AG09319 (cell line): ENCODE measurements around the gene EEPD1.

Experiments used
- DNase-seq: peaks from one replicate; pipeline ENCODE4 v3.0.0-alpha.2; 2010; ENCODE audit warnings: low read depth; ENCODE audit errors: extremely low read depth
- TF ChIP-seq, protein P1 (sequence below): IDR thresholded peaks from 2 replicates; pipeline ENCODE4 v1.5.1; 2011; ENCODE audit warnings: low read depth, mild to moderate bottlenecking, inconsistent platforms, low read length, moderate library complexity

The EEPD1 gene

DNA sequence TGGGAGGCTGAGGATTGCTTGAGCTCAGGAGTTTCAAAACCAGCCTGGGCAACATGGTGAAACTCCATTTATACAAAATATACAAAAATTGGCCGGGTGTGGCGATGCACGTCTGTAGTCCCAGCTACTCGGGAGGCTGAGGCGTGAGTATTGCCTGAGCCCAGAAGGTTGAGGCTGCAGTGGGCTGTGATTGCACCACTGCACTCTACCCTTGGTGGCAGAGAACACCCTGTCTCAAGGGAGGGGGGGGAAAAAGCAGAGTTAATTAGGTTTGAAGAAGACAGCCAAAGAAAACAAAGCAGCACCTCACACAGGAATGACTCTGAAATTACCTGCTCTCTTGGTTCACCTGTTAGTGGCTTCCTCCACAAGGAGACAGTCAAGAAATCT is 110.0 kb downstream of the EEPD1 start:
- TF ChIP-seq, protein P1, sequence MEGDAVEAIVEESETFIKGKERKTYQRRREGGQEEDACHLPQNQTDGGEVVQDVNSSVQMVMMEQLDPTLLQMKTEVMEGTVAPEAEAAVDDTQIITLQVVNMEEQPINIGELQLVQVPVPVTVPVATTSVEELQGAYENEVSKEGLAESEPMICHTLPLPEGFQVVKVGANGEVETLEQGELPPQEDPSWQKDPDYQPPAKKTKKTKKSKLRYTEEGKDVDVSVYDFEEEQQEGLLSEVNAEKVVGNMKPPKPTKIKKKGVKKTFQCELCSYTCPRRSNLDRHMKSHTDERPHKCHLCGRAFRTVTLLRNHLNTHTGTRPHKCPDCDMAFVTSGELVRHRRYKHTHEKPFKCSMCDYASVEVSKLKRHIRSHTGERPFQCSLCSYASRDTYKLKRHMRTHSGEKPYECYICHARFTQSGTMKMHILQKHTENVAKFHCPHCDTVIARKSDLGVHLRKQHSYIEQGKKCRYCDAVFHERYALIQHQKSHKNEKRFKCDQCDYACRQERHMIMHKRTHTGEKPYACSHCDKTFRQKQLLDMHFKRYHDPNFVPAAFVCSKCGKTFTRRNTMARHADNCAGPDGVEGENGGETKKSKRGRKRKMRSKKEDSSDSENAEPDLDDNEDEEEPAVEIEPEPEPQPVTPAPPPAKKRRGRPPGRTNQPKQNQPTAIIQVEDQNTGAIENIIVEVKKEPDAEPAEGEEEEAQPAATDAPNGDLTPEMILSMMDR, result no peak
- no peak for DNase-seq

DNA sequence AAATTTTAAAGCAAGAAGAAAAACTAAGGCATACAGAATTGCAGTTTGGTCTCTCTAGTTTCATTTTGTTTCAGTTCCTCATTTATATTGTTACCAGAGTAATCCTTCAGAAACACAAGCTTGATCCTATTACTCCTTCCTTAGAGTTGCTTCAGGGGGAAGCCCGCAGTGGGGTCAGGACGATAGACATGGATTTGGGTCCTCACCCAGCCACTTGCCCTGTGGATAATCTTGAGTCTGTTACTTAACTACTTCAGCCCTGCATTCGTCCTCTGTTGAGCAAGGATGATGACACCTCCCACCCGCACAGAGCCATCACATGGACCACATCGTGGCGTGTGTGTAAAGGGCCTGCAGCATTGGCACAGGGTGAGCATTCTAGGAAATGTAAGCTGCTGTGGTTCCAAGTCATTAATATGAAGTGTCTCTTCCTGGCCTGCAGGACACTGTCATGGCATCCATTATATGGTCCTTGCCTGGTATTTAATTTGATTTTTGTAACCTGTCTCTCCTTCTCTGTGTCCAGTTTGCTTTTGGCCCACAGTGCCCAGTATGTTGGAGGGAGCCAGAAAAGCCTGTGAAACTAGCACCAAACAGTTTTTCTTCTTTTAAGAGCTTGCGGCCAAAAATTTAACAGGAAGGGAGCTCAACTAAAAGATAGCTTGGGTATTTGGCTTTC is 111.2 kb downstream of the EEPD1 start:
- TF ChIP-seq, protein P1, result no peak
- no peak for DNase-seq

DNA sequence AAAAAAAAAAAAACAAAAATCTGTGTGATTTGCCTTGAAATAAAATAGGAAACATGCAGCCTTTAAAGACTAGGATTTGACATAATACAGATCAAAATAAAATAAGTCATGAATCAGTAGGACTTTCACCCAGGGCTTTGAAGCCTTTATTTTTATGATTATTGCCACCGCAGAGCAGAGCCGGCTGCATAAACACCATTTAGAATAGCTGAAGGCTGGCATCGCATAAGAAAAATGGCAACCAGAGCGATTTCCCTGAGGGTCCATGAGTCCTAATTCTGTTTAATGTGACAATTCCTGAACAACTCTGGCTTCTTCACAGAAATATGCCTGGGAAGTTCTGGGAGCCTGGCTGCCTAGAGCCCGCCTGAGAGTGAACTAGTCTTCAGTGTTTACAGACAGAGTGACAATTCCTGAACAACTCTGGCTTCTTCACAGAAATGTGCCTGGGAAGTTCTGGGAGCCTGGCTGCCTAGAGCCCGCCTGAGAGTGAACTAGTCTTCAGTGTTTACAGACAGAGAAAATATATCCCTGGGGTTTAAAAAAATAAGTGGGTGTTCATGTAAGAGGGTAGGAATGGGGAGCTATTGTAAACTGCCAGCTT is 112.0 kb downstream of the EEPD1 start:
- DNase-seq, result no peak
- TF ChIP-seq, protein P1, result no peak

DNA sequence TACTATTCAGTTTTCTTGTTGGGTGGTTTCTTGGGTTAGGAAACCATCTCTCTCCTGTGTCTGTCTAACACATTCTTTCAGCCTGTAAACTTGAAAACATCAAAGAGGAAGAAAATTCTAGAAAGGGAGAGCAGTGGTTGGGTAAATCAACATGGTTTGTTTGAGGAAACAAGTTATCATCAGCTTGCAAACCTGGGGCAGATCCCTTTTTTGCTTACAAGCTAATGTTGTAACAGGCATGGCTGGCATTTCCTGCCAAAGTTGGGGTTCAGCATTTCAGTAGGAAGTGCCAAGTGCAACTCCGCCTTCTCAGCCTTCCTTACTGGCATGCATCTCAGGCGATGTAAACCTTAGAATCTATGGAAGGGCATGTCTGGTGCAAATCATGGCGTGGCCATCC is 112.6 kb downstream of the EEPD1 start:
- TF ChIP-seq, protein P1, result no peak
- DNase-seq, result no peak

DNA sequence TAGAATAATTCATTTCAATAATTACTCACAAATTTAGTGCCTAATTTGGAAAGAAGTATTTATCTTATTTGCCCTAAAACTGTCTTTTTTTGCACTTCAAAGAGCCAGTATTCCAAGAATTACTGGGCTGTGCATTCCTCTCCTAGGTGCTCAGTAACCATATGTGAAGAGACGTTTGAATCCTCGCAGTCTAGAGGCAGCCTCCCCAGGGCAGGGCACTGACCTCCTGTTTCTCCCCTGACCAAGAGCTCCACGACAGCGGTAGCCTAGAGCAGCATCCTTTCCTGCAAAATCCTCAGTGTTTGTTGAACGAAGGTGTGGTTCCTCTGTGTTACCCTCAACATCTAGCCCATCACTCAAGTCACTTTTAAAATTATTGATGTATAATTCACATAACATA is 113.1 kb downstream of the EEPD1 start:
- DNase-seq, result no peak
- TF ChIP-seq, protein P1, result no peak

DNA sequence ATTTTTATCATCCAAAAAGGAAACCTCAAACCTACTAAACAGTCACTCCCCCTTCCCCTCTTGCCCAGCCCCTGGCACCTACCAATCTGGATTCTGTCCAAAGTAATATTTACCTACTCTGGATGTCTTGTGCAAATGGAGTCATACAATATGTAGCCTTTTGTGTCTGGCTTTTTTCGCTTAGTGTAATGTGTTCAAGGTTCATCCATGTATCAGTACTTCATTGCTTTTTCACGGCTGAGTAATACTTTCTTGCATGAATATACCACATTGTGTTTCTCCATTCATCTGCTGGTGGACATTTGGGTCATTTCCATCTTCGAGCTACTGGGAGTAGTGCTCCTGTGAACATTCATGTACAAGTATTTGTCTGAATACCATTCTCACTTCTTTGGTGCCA is 113.6 kb downstream of the EEPD1 start:
- TF ChIP-seq, protein P1, result no peak
- DNase-seq, result no peak

DNA sequence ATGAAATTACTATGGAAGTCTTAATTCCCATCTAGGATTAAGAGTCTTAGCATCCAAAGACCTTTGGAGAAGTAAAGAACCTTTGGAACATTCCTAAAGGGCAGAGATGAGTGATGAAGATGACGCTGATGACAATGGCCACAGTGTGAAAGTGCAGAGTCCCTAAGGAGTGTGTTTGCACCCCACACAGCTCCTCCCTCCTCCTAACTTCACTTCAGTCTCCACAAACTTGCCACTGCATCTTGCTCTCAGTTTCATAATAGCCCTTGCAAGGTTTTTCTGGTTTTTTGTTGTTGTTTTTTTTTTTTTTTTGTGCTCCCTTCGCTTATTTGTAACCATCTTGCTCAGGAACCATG is 119.1 kb downstream of the EEPD1 start:
- TF ChIP-seq, protein P1, result no peak

More for the DNA sequence above, 119.1 kb downstream of the EEPD1 start:
- DNase-seq, result no peak
